Brain microvascular endothelial cell (primary cell): ENCODE results near the gene SMTNL1.
A peak's percentile ranks its signal among the peaks of the same experiment; 100 is the strongest.

Experiments used
- DNase-seq: peaks from one replicate; pipeline ENCODE4 v3.0.0-alpha.2; 2020
- H3K27ac ChIP-seq: fragments of 250-450 bp; sonication (Bioruptor Pico); 2 replicates; pipeline ENCODE4 v1.5.1; 2020; ENCODE audit warnings: mild to moderate bottlenecking, moderate library complexity
- H3K27me3 ChIP-seq: fragments of 250-450 bp; sonication (Bioruptor Pico); replicated peaks from 2 replicates; pipeline ENCODE4 v1.5.1; 2020; ENCODE audit warnings: mild to moderate bottlenecking
- H3K36me3 ChIP-seq: fragments of 250-450 bp; sonication (Bioruptor Pico); replicated peaks from 2 replicates; pipeline ENCODE4 v1.5.1; 2020; ENCODE audit warnings: mild to moderate bottlenecking
- H3K4me3 ChIP-seq: 2 replicates; pipeline ENCODE4 v1.5.1; 2011; ENCODE audit warnings: low read depth, mild to moderate bottlenecking, control low read depth, low read length, moderate library complexity
- CTCF ChIP-seq: IDR thresholded peaks from 2 replicates; pipeline ENCODE4 v1.5.1; 2011; ENCODE audit warnings: low read depth, mild to moderate bottlenecking, moderate library complexity, low read length, control low read depth, inconsistent platforms; ENCODE audit errors: missing control alignments
- in situ Hi-C: cut with HindIII; loops from 2 replicates; pipeline ENCODE4 v1.10.0; 2017; ENCODE audit warnings: low sequenced_read_pairs, low pct_ligation_motif_present

Gene SMTNL1

GRCh38 chr11:57512646-57513451 is 24.5 kb upstream of the SMTNL1 start:
- H3K4me3 ChIP-seq: no peak overlapping the region
- no peaks in the 10 kb centered on the region for H3K36me3 ChIP-seq
- no peaks in the 10 kb centered on the region for H3K27me3 ChIP-seq
- TF ChIP-seq CTCF: no peak
- no peak overlapping the region for H3K27ac ChIP-seq
- in situ Hi-C loops: no loop called here
- DNase-seq: no peak

DNA sequence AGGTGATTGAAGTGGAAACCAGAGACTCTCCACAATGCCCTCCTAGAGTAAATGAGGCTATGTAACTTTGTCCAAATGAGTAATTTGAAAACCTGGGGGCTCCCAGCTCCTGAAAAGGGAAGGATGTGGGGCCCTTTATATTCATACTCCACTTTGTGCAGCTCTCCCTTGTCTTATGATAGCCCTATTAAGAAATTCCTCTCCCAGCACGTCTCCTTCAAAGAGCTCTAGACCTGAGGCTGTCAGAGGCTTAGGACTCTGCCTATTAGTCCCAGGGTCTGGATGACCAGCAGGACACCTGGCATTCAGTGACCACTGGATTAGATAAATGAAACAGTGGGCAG is 24.0 kb upstream of the SMTNL1 start:
- Histone ChIP-seq H3K27ac (no peak overlapping the region), H3K27me3 (no peaks in the 10 kb centered on the region), H3K36me3 (no peaks in the 10 kb centered on the region), H3K4me3 (no peak overlapping the region)
- DNase-seq: no peak
- no peak for TF ChIP-seq CTCF
- in situ Hi-C loops: no loop called here

GRCh38 chr11:57513911-57514537 is 23.4 kb upstream of the SMTNL1 start:
- peak overlapping the region; percentile 77 for H3K4me3 ChIP-seq

GRCh38 chr11:57514538-57515331 is 22.7 kb upstream of the SMTNL1 start:
- TF ChIP-seq CTCF: no peak
- Histone ChIP-seq H3K36me3 (no peaks in the 10 kb centered on the region), H3K27me3 (no peaks in the 10 kb centered on the region), H3K4me3 (peak overlapping the region; percentile 77), H3K27ac (no peak overlapping the region)
- DNase-seq: peak; percentile 16
- in situ Hi-C loops: no loop called here

More at GRCh38 chr11:57513911-57514537, 23.4 kb upstream of the SMTNL1 start:
- Histone ChIP-seq H3K27ac (no peak overlapping the region), H3K27me3 (no peaks in the 10 kb centered on the region), H3K36me3 (no peaks in the 10 kb centered on the region)
- in situ Hi-C loops: no loop called here
- peak; percentile 1 for TF ChIP-seq CTCF
- DNase-seq: no peak

- no peaks in the 10 kb centered on the region for H3K36me3 ChIP-seq
- in situ Hi-C loops: no loop called here
- no peak for TF ChIP-seq CTCF
- peak within 1 kb of the TSS; percentile 77 for H3K4me3 ChIP-seq
- no peak within 1 kb of the TSS for H3K27ac ChIP-seq
- DNase-seq: peak; percentile 47
- no peaks in the 10 kb centered on the region for H3K27me3 ChIP-seq
Observed at GRCh38 chr11:57515332-57516060, 21.9 kb upstream of the SMTNL1 start, which contains the start of gene SLC43A1. SLC43A1 (minus strand) TSS chr11:57515702; CDS start chr11:57514111, 1,591 bp downstream.
